Measurements from ENCODE around the gene ZNF593OS. TPM values are rescaled to one million over a fixed set of nuclear protein-coding genes. Genes with fewer than 3 reads are reported as not detected.

The ZNF593OS gene
- total RNA-seq, 2 donors from 2014 or later = not detected

- Histone ChIP-seq H3K27me3 (replicated peaks; ENCODE audit: insufficient read depth) (no peaks in the 10 kb centered on the region), H3K4me1 (ENCODE audit: control insufficient read depth in 1 of 2, low read depth in 2 of 2) (no peaks in the 10 kb centered on the region), H3K9me3 (no peaks in the 10 kb centered on the region), H3K27ac (no peak overlapping the region), H3K4me3 (no peak overlapping the region), H3K36me3 (no peaks in the 10 kb centered on the region)
- DNase-seq (ENCODE audit: low spot score) = no peak
- TF ChIP-seq CTCF (IDR thresholded peaks at IDR 0.05) = no peak
- ATAC-seq (ENCODE audit: insufficient number of reproducible peaks, low FRiP score, low read depth) = no peak
These were observed 26.2 kb upstream of the ZNF593OS start for GRCh38 chr1:26197813-26198212.

GRCh38 chr1:26197301-26197700 lies 25.7 kb upstream of the ZNF593OS start:
- Histone ChIP-seq H3K27ac (no peak overlapping the region), H3K4me3 (no peak overlapping the region), H3K9me3 (no peaks in the 10 kb centered on the region), H3K27me3 (replicated peaks; ENCODE audit: insufficient read depth) (no peaks in the 10 kb centered on the region), H3K36me3 (no peaks in the 10 kb centered on the region), H3K4me1 (ENCODE audit: control insufficient read depth in 1 of 2, low read depth in 2 of 2) (no peaks in the 10 kb centered on the region)
- TF ChIP-seq CTCF (IDR thresholded peaks at IDR 0.05) = no peak
- DNase-seq (ENCODE audit: low spot score) (no peak), ATAC-seq (ENCODE audit: insufficient number of reproducible peaks, low FRiP score, low read depth) (no peak)

GRCh38 chr1:26195805-26196204 lies 24.2 kb upstream of the ZNF593OS start:
- H3K4me3 ChIP-seq = no peak overlapping the region
- no peak for DNase-seq (ENCODE audit: low spot score)
- no peak for TF ChIP-seq CTCF (IDR thresholded peaks at IDR 0.05)
- no peak for ATAC-seq (ENCODE audit: insufficient number of reproducible peaks, low FRiP score, low read depth)
- no peaks in the 10 kb centered on the region for H3K36me3 ChIP-seq
- H3K4me1 ChIP-seq (ENCODE audit: control insufficient read depth in 1 of 2, low read depth in 2 of 2) = no peaks in the 10 kb centered on the region
- no peaks in the 10 kb centered on the region for H3K27me3 ChIP-seq (replicated peaks; ENCODE audit: insufficient read depth)
- H3K9me3 ChIP-seq = no peaks in the 10 kb centered on the region
- H3K27ac ChIP-seq = no peak overlapping the region

GRCh38 chr1:26191739-26192138 lies 20.1 kb upstream of the ZNF593OS start:
- no peak overlapping the region for H3K4me3 ChIP-seq
- ATAC-seq (ENCODE audit: insufficient number of reproducible peaks, low FRiP score, low read depth) (no peak), DNase-seq (ENCODE audit: low spot score) (no peak)
- TF ChIP-seq CTCF (IDR thresholded peaks at IDR 0.05) = no peak
- no peaks in the 10 kb centered on the region for H3K27me3 ChIP-seq (replicated peaks; ENCODE audit: insufficient read depth)
- H3K36me3 ChIP-seq = no peaks in the 10 kb centered on the region
- H3K27ac ChIP-seq = no peak overlapping the region
- no peaks in the 10 kb centered on the region for H3K4me1 ChIP-seq (ENCODE audit: control insufficient read depth in 1 of 2, low read depth in 2 of 2)
- no peaks in the 10 kb centered on the region for H3K9me3 ChIP-seq

GRCh38 chr1:26190373-26190987 lies 18.8 kb upstream of the ZNF593OS start, which contains the start of gene CATSPER4:
Gene CATSPER4 (plus strand): TSS chr1:26190602. CDS start chr1:26190628, 26 bp downstream.
- H3K36me3 ChIP-seq = no peaks in the 10 kb centered on the region
- ATAC-seq (ENCODE audit: insufficient number of reproducible peaks, low FRiP score, low read depth) = no peak
- no peaks in the 10 kb centered on the region for H3K9me3 ChIP-seq
- no peaks in the 10 kb centered on the region for H3K27me3 ChIP-seq (replicated peaks; ENCODE audit: insufficient read depth)
- no peak for TF ChIP-seq CTCF (IDR thresholded peaks at IDR 0.05)
- H3K27ac ChIP-seq = no peak within 1 kb of the TSS
- no peaks in the 10 kb centered on the region for H3K4me1 ChIP-seq (ENCODE audit: control insufficient read depth in 1 of 2, low read depth in 2 of 2)
- no peak within 1 kb of the TSS for H3K4me3 ChIP-seq
- no peak for DNase-seq (ENCODE audit: low spot score)
